Testis (tissue), 3 donors: ENCODE measurements around the gene RNF166. TPM values are rescaled to one million over a fixed set of nuclear protein-coding genes. Genes with fewer than 3 reads are reported as not detected.

Source experiments
- DNase-seq: peaks from one replicate; pipeline ENCODE4 v3.0.0-alpha.2; 2019
- H3K27ac ChIP-seq, 2 donors: fragments of 200-600 bp; sonication (generic); one replicate each; pipeline ENCODE4 v1.5.1; 2019
- H3K27me3 ChIP-seq: fragments of 200-600 bp; sonication (generic); one replicate; pipeline ENCODE4 v1.5.1; 2019
- H3K36me3 ChIP-seq: fragments of 200-600 bp; sonication (generic); one replicate; pipeline ENCODE4 v1.5.1; 2017; ENCODE audit warnings: low read depth; ENCODE audit errors: missing control alignments
- H3K4me1 ChIP-seq: fragments of 200-600 bp; sonication (generic); one replicate; pipeline ENCODE4 v1.5.1; 2019
- H3K4me3 ChIP-seq, 2 donors: fragments of 200-600 bp; sonication (generic); one replicate each; pipeline ENCODE4 v1.5.1; 2017 to 2019
- H3K9me3 ChIP-seq: fragments of 200-600 bp; sonication (generic); one replicate; pipeline ENCODE4 v1.5.1; 2017
- CTCF ChIP-seq, 3 experiments: fragments of 450-650 bp in 2 of 3; fragments of 200-600 bp in 1 of 3; sonication (generic) in 1 of 3; IDR thresholded peaks; one replicate each; pipeline ENCODE4 v1.5.1; 2016 to 2019; ENCODE audit warnings: antibody characterized with exemption in 3 of 3, mild to moderate bottlenecking in 2 of 3, moderate library complexity in 1 of 3
- POLR2A ChIP-seq: fragments of 450-650 bp; IDR thresholded peaks from one replicate; pipeline ENCODE4 v1.6.1; 2017; ENCODE audit warnings: antibody characterized with exemption, mild to moderate bottlenecking, moderate library complexity
- WGBS, 2 donors: methylation state at CpG; one replicate each; pipeline ENCODE4 v1.1.5; 2018; 5-methylcytosine and 5-hydroxymethylcytosine counted together
- intact Hi-C: fragments of 100-400 bp; cut with DNase I; formaldehyde crosslinking; loops from one replicate; pipeline ENCODE4 v1.15.1; 2023; ENCODE audit warnings: low total_unique reads
- microRNA-seq, 2 donors: library from miRNA; unstranded; fragments of <30 nt; microRNA quantifications; one replicate each; pipeline ENCODE4, GENCODE V29; 2016; ENCODE audit warnings: borderline number of aligned reads in 2 of 2, borderline replicate concordance in 1 of 2
- polyA plus RNA-seq: library from polyadenylated mRNA; stranded (reverse); fragments of 350-450 nt; fragmentation: Illumina TruSeq; extraction: RNeasy Lipid Tissue Mini Kit (QIAGEN cat#74804); gene quantifications from one replicate; pipeline ENCODE4 v1.2.3, GENCODE V29; 2014; ENCODE audit warnings: low read depth, low replicate concordance; ENCODE audit not compliant: insufficient read depth
- total RNA-seq, 2 donors: library from RNA; depleted of rRNA; stranded (reverse); fragments of >200 nt; gene quantifications; one replicate each; pipeline ENCODE4 v1.2.3, GENCODE V29; 2016

RNF166 gene
- total and polyA plus RNA-seq, 3 donors from 2014 or later, result 18.3 to 41.3 (median 37.4) TPM

- intact Hi-C loops, result no loop called here
- WGBS, 2 donors, result 96 to 98% methylated on average over 8 to 17 of the region's 22 CpGs
- H3K27me3 ChIP-seq, result no peaks in the 10 kb centered on the region
- no peaks in the 10 kb centered on the region for H3K9me3 ChIP-seq
- DNase-seq, result no peak
- no peak for TF ChIP-seq POLR2A
- TF ChIP-seq CTCF (IDR thresholded peaks at IDR 0.05), result no peak
- H3K36me3 ChIP-seq, result no peaks in the 10 kb centered on the region
- H3K4me3 ChIP-seq, result no peak overlapping the region
- peaks cover 5% of the 10 kb centered on the region for H3K4me1 ChIP-seq
- H3K27ac ChIP-seq, result no peak overlapping the region
Observed at GRCh38 chr16:88647178-88648070, 58.8 kb downstream of the RNF166 start.

Small RNAs within 50 kb of the gene (microRNA-seq; reads per million reads assigned to microRNA genes)
- gene MIR4722, result 0 to 0.70 reads per million in 2 donors

Other genes starting within 250 kb of the RNF166 start
- 10 to 100 TPM; 53.8 to 63.7 TPM for gene ZC3H18, start 136.0 kb downstream of the RNF166 start, total RNA-seq
- gene ZC3H18, start 136.0 kb downstream of the RNF166 start, polyA plus RNA-seq, result 59.6 TPM
- 1 to 10 TPM in 1 of 2 donors, under 1 TPM in 1; 0.99 to 1.5 TPM for gene IL17C, start 67.8 kb downstream of the RNF166 start, total RNA-seq
- 0.75 TPM for gene IL17C, start 67.8 kb downstream of the RNF166 start, polyA plus RNA-seq
- 10 to 100 TPM; 11.7 to 34.9 TPM for gene CYBA, start 55.4 kb downstream of the RNF166 start, total RNA-seq
- gene CYBA, start 55.4 kb downstream of the RNF166 start, polyA plus RNA-seq, result 40.0 TPM
- gene MVD, start 43.3 kb downstream of the RNF166 start, total RNA-seq, result 10 to 100 TPM; 46.6 to 56.1 TPM
- 100 TPM for gene MVD, start 43.3 kb downstream of the RNF166 start, polyA plus RNA-seq
- 1 to 10 TPM; 2.5 to 3.0 TPM for gene SNAI3, start 19.9 kb downstream of the RNF166 start, total RNA-seq
- gene SNAI3, start 19.9 kb downstream of the RNF166 start, polyA plus RNA-seq, result 1.3 TPM
- gene CTU2, start 95 bp upstream of the RNF166 start, total RNA-seq, result 10 to 100 TPM; 24.8 to 25.4 TPM
- 19.8 TPM for gene CTU2, start 95 bp upstream of the RNF166 start, polyA plus RNA-seq
- gene PIEZO1, start 78.8 kb upstream of the RNF166 start, total RNA-seq, result 10 to 100 TPM; 40.7 to 44.5 TPM
- 24.2 TPM for gene PIEZO1, start 78.8 kb upstream of the RNF166 start, polyA plus RNA-seq
- 10 to 100 TPM; 14.9 to 19.1 TPM for gene CDT1, start 97.4 kb upstream of the RNF166 start, total RNA-seq
- 11.9 TPM for gene CDT1, start 97.4 kb upstream of the RNF166 start, polyA plus RNA-seq
- gene APRT, start 105.5 kb upstream of the RNF166 start, total RNA-seq, result 10 to 100 TPM; 62.1 to 82.1 TPM
- 86.0 TPM for gene APRT, start 105.5 kb upstream of the RNF166 start, polyA plus RNA-seq
- 10 to 100 TPM; 65.3 to 94.4 TPM for gene GALNS, start 150.5 kb upstream of the RNF166 start, total RNA-seq
- gene GALNS, start 150.5 kb upstream of the RNF166 start, polyA plus RNA-seq, result 55.9 TPM
- gene TRAPPC2L, start 150.7 kb upstream of the RNF166 start, total RNA-seq, result 10 to 100 TPM; 58.3 to 59.8 TPM
- gene TRAPPC2L, start 150.7 kb upstream of the RNF166 start, polyA plus RNA-seq, result 216 TPM
- under 1 TPM in 1 of 2 donors, not detected in 1; 0.93 TPM for gene PABPN1L, start 160.3 kb upstream of the RNF166 start, total RNA-seq
- 0.34 TPM for gene PABPN1L, start 160.3 kb upstream of the RNF166 start, polyA plus RNA-seq